CD4-positive, alpha-beta T cell treated with Interleukin-10 for 1 hour (primary cell): Measurements from ENCODE around the gene SLC4A8.

Experiments used
- DNase-seq: peaks from one replicate; pipeline ENCODE4 v3.0.0-alpha.2; 2020

Gene SLC4A8

DNA sequence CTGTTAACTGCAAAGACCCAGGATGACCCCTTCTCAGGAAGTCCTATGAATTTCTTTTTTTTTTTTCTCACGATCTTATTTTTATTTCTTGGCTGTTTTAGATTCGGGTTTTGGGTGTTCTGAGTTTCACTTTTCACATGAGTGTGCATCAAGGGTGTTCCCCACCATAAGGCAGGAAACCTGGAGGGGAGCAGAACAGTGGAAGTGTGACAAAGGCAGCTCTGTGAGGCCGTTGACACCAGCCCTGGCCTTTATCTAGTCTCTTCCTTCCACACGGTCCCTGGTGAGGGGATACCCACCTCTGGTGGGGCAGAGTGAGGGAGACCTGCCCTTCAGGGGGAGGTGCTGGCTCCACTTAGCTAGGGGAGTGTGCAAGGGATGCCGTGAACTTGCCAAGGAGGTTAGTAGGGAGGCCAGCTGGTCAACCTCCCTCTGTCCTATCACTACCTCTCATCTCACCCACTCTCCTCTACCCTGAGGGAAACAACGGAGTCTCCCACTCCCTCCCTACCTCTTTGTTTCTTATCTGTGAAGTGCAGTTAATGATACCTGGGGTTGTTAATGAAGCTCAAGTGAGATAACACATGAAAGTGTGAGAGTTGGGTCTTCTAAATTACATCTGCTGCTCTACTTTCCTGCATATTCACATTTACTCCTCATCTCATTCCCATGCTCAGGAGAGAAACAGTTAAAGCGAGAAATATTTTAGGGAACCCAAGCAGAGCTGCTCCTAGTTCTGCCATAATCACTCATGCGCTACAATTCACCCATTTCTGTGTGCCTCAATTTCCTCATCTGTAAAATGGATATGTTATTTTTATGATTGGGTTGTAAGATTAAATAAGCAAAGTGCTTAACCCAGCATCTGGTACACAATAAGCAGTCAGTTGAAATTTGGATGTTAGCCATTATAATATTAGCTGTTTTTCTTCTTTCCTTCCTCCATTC is 29.1 kb upstream of the SLC4A8 start:
- DNase-seq: peak; percentile 32

DNA sequence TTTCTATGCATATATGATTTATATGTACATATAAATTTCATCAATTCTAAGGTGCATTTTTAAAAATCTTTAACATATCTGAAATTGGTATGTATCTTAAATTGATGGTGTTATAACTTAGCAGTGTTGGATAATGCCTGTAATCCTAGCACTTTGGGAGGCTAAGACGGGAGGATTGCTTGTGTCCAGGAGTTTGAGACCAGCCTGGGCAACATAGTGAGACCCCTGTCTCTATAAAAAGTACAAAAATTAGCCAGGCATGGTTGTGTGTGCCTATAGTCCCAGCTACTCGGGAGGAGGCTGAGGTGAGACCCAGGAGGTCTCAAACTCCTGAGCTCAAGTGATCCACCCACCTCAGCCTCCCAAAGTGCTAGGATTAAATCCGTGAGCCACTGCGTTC is 27.0 kb upstream of the SLC4A8 start:
- no peak for DNase-seq

GRCh38 chr12:51399891-51400290 is 24.7 kb upstream of the SLC4A8 start:
- DNase-seq: no peak

- DNase-seq: no peak
Observed at GRCh38 chr12:51401020-51401419, 23.6 kb upstream of the SLC4A8 start.

- DNase-seq: no peak
Observed at GRCh38 chr12:51401486-51401885, 23.1 kb upstream of the SLC4A8 start.

DNA sequence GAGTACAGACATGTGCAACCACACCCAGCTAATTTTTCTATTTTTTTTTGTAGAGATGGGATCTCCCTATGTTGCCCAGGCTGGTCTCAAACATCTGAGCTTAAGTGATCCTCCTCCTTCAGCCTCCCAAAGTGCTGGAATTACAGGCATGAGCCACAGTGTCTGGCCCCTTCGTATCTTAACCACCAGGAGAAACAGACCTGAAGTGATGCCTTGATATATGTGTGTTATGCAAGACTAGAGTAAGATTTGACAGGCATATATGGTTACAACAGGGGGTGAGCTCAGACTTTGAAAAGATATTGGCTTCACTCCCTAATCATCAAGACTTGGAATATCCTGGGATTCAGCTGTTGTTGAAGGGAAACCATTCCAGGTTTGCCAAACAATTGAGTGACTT is 22.7 kb upstream of the SLC4A8 start:
- DNase-seq: no peak

GRCh38 chr12:51403159-51403558 is 21.5 kb upstream of the SLC4A8 start:
- DNase-seq: no peak

DNA sequence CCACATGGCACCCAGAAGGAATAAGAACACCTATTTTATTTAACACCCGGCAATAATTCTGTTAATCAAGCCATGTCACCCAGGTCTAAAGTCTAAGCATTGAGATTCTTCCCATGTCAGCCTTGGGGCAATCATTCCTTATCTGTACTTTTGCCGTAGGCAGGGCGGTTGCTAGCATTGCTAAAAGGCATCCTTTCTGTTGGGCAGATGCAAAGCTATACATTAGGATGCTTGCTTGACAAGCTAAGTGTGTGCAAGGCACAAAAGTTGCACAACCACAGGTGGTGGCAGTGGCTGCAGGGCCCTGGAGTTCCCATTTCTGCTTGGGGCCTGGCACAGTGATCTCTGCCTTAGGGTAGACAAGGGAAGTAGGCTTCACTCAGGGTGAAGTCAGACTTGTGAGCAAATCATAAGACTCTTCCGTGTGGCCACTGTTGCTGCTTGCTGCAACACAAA is 20.9 kb upstream of the SLC4A8 start:
- DNase-seq: no peak

DNA sequence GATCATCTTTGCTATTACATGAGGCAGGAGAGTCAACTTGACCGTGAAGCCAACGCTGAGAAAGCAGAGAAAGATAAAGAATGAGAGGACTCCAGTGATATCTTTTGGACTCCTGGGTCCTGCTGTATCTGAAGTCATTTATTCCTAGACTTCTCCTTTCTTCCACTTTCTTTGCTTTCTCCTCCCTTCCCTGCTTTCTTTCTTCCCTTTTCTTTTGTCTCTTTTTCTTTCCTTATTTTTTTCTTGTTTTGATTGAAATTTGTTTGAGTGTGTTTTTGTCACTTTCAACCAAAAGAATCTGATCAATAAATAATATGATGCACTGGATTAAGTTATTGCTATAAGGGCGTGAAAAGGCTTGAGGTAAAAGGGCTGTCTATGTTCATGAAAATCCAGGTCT is 20.0 kb upstream of the SLC4A8 start:
- DNase-seq: no peak

DNA sequence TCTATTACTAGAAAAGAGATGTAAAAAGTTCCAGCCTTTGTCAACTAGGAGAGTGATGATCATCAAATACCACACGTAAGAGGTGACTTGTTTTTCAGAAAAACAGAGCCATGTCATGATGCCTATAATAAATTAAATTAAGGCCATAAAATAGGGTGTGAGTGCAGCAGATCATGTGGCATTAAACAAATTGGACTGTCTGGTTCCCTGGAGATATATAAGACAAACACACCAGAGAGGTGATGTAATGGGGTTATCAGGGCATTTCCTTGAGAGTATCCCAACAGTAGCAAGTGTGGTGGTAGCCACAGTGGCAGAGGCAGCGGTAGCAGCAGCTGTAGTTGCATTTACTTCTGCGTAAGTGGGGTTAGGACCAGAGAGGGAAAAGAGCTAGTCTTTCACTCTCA is 18.8 kb upstream of the SLC4A8 start:
- no peak for DNase-seq

DNA sequence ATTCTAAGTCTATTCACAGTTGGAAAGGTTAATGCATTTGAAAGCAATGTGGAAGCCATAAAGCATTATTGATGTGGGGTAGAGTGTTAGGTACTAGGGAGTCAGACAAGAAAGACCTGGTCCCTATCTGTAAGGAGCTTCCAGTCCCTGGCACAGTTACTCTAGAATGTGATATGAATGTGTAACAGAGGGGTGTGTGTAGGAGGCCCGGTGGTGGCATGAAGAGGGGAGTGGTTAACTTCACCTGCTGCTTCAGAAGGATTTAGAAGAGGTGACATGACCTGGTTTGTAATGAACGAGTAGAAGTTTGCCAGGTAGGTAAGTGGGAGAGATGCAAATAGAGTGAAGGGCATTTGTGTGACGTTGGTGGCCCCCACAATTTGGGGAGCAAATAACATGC is 18.3 kb upstream of the SLC4A8 start:
- DNase-seq: no peak

DNA sequence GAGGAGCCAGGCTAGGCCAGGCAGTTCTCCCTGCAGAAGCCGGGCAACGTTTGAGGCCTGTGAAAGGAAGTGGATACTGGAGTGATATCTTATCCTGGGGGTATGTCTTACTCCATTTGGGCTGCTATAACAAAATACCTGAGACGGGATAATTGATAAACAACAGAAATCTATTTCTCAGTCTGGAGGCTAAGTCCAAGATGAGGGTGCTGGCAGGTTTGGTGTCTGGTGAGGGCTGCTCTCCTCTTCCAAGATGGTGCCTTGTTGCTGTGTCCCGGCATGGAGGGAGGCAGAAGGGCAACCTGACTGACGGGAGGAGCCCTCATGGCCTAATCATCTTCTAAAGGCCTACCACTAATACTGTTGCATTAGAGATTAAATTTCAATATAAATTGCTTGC is 17.8 kb upstream of the SLC4A8 start:
- no peak for DNase-seq

DNA sequence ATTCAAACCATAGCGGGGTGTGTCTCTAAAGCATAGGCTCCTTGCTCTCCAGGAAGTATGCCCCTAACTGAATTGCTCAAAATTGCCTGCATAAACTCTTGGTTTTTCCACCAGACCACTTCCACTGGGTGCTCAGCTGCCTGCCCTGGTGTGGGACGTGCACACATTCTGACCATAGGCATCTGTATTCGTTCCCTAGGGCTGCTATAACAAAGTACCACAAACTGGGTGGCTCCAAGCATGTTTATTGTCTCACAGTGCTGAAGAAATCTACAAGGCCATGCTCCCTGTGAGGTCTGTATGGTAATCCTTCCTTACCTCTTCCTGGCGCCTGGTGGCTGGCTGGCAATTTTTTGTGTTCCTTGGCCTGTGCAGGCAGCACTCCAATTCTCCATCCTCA is 17.0 kb upstream of the SLC4A8 start:
- no peak for DNase-seq

GRCh38 chr12:51409846-51410245 is 14.8 kb upstream of the SLC4A8 start:
- no peak for DNase-seq

DNA sequence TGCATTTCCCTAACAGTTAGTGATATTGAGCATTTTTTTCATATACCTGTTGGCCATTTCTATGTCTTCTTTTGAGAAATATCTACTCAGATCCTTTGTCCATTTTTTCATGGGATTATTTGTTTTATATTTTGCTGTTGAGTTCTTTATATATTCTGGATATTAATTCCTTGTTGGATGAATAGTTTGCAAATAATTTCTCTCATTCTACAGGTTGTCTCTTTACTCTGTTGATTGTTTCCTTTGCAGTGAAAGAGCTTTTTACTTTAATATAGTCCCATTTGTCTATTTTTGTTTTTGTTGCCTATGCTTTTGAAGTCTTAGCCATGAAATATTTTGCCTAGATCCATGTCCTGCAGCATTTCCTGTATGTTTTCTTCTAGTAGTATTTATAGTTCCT is 11.5 kb upstream of the SLC4A8 start:
- DNase-seq: no peak

DNA sequence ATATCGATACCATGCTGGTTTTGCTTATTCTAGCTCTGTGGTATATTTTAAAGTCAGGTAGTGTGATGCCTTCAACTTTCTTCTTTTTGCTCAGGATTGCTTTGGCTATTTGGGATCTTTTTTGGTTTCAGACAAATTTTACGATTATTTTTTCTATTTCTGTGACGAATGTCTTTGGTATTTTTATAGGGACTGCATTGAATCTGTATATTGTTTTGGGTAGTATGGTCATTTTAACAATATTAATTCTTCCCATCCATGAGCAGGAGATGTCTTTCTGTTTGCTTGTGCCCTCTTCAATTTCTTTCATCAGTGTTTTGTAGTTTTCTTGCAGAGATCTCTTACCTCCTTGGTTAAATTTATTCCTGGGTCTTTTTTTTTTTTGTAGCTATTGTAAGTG is 10.8 kb upstream of the SLC4A8 start:
- no peak for DNase-seq

GRCh38 chr12:51415931-51416330 is 8.7 kb upstream of the SLC4A8 start:
- no peak for DNase-seq

- DNase-seq: no peak
Observed at GRCh38 chr12:51417826-51418225, 6.8 kb upstream of the SLC4A8 start.

DNA sequence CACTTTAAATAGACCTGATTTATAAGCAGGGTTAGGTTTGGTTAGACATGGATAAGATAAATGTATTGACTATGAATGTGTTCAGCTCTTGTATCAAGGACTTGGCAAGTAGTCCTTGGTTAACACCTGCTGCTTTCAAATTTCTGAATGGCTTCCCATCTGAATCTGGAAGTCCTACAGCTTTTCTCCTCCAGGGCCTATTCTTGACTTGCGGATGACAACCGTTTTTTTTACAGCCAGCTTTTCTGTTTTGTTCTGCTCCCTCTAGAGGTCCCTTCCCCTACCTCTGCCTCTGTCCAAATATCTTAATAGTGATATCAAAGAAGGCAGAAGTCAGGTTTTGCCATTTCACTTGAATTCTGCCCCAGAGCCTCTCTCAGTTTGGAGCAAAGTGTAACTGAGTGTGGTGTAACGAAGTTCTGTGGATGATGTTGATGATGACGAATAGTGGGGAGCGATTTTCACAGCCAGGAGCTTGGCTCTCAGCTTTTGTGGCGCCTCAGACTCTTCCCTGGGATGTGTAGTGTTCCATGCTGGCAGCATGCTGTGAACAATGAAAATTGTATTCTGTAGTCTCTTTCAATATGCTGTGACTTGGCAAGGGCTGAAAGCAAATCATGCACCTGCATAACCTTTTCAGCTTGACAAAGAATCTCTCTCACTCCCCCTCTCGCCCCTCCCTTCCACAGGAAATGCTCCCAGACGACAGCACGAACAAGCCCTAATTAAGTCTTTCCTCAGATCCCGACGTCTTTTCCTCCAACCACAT is 5.0 kb upstream of the SLC4A8 start:
- DNase-seq: no peak

DNA sequence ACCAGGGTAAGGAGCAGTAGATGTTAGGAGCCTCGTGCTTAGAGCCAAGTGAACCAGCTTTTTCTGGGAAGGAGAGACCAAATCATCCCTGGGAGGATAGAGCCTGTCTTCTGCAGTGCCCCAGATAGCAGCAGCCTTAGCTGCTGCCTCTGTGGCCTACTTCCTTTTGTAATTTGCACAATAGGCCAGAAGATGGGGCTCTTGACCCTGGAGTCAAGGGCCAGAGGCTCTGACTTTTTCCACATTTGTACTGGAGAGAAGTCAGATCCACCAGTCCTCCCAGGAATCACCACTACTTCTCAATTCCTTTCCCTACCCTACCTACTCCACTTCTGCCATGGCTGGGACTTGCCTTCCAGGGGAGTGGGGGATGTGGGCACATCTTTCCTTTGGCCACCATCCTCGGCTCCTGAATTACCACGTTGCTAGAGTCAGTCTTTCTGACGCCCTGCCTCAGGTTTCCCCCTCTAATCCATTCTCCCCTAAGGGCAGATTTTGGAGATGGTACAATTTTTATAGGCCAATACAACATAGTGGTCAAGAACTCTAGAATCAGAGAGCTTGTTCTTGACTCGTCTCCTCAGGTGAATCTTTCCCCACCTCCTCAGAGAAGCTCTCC is 3.3 kb upstream of the SLC4A8 start:
- peak; percentile 69 for DNase-seq

- no peak for DNase-seq
Observed at GRCh38 chr12:51424094-51424661, 453 bp upstream of the SLC4A8 start.

- DNase-seq: no peak
Observed at GRCh38 chr12:51428256-51428655, 3.6 kb downstream of the SLC4A8 start.

DNA sequence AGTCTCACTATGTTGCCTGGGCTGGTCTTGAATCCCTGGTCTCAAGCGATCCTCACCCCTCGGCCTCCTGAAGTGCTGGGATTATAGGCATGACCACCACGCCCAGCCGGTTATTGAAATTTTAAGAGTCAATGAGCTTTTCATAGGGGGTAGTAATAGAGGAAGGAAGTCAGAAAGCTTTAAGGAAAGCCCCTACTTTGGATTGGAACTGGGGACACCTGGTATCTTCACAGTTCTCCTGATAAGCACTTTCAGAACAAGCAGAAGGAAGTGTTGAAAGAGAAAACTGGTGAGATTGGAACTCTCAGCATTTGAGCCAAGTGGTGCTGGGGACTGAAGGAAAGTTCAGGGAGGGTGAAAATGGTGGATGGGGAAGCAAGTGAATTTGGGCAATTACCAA is 5.1 kb downstream of the SLC4A8 start:
- DNase-seq: no peak
